ENCODE data around the gene DPYD. TPM values are rescaled to one million over a fixed set of nuclear protein-coding genes. Genes with fewer than 3 reads are reported as not detected.

The DPYD gene
- total RNA-seq, 2 experiments from 2014 or later, result 34.4 to 35.9 TPM

- CTCF ChIA-PET, result no interaction called here
- peaks cover 69% of the 10 kb centered on the region for H3K36me3 Mint-ChIP-seq (ENCODE audit: low read depth)
- no peaks in the 10 kb centered on the region for H3K27me3 Mint-ChIP-seq
Observed at GRCh38 chr1:97298966-97299365, 621.9 kb downstream of the DPYD start.

GRCh38 chr1:97297611-97298010, 623.2 kb downstream of the DPYD start:
- H3K4me3 ChIP-seq (ENCODE audit: low read length), result no peak overlapping the region
- no peak for TF ChIP-seq CTCF (IDR thresholded peaks at IDR 0.05)
- Mint-ChIP-seq H3K4me3 (no peak overlapping the region), H3K27me3 (no peaks in the 10 kb centered on the region), H3K36me3 (ENCODE audit: low read depth) (peaks cover 74% of the 10 kb centered on the region), H3K4me1 (ENCODE audit: low read depth) (no peaks in the 10 kb centered on the region), H3K9me3 (no peaks in the 10 kb centered on the region), H3K27ac (no peak overlapping the region)
- H3K27me3 ChIP-seq (ENCODE audit: control insufficient read depth in 1 of 2, insufficient read depth in 2 of 2, low read length in 2 of 2), result no peaks in the 10 kb centered on the region
- H3K36me3 ChIP-seq (ENCODE audit: insufficient read depth, low read length), result peaks cover 12% of the 10 kb centered on the region
- CTCF ChIA-PET, result no interaction called here
- no peak overlapping the region for H3K27ac ChIP-seq (ENCODE audit: low read depth in 1 of 2, low read length in 2 of 2)
- peaks cover 0 to 5% of the 10 kb centered on the region in 2 experiments for H3K9me3 ChIP-seq (ENCODE audit: control insufficient read depth in 1 of 2, insufficient read depth in 1 of 2, low read length in 2 of 2)
- intact Hi-C loops (cut with DNase I, micrococcal nuclease), result no loop called here
- POLR2A ChIA-PET, result no interaction called here
- no peak for DNase-seq
- no peaks in the 10 kb centered on the region for H3K4me1 ChIP-seq (ENCODE audit: insufficient read depth, low read length)
- no peak for ATAC-seq (ENCODE audit: poor library complexity)

More at GRCh38 chr1:97298966-97299365, 621.9 kb downstream of the DPYD start:
- DNase-seq, result no peak
- Mint-ChIP-seq H3K4me3 (no peak overlapping the region), H3K4me1 (ENCODE audit: low read depth) (no peaks in the 10 kb centered on the region), H3K27ac (no peak overlapping the region), H3K9me3 (no peaks in the 10 kb centered on the region)
- Histone ChIP-seq H3K27ac (ENCODE audit: low read depth in 1 of 2, low read length in 2 of 2) (no peak overlapping the region), H3K4me1 (ENCODE audit: insufficient read depth, low read length) (no peaks in the 10 kb centered on the region), H3K27me3 (ENCODE audit: control insufficient read depth in 1 of 2, insufficient read depth in 2 of 2, low read length in 2 of 2) (no peaks in the 10 kb centered on the region), H3K4me3 (ENCODE audit: low read length) (no peak overlapping the region), H3K9me3 (ENCODE audit: control insufficient read depth in 1 of 2, insufficient read depth in 1 of 2, low read length in 2 of 2) (no peaks in the 10 kb centered on the region), H3K36me3 (ENCODE audit: insufficient read depth, low read length) (peaks cover 13% of the 10 kb centered on the region)
- TF ChIP-seq CTCF (IDR thresholded peaks at IDR 0.05), result no peak
- intact Hi-C loops (cut with DNase I, micrococcal nuclease), result no loop called here
- POLR2A ChIA-PET, result no interaction called here
- no peak for ATAC-seq (ENCODE audit: poor library complexity)

GRCh38 chr1:97281962-97282361, 638.9 kb downstream of the DPYD start:
- H3K4me3 Mint-ChIP-seq, result no peak overlapping the region
- Histone ChIP-seq H3K27ac (ENCODE audit: low read depth in 1 of 2, low read length in 2 of 2) (no peak overlapping the region), H3K9me3 (ENCODE audit: control insufficient read depth in 1 of 2, insufficient read depth in 1 of 2, low read length in 2 of 2) (no peaks in the 10 kb centered on the region), H3K4me1 (ENCODE audit: insufficient read depth, low read length) (no peaks in the 10 kb centered on the region), H3K27me3 (ENCODE audit: control insufficient read depth in 1 of 2, insufficient read depth in 2 of 2, low read length in 2 of 2) (no peaks in the 10 kb centered on the region), H3K36me3 (ENCODE audit: insufficient read depth, low read length) (no peaks in the 10 kb centered on the region), H3K4me3 (ENCODE audit: low read length) (no peak overlapping the region)
- DNase-seq (no peak), ATAC-seq (ENCODE audit: poor library complexity) (no peak)
- intact Hi-C loops (cut with DNase I, micrococcal nuclease), result no loop called here
- no peaks in the 10 kb centered on the region for H3K4me1 Mint-ChIP-seq (ENCODE audit: low read depth)
- no peak overlapping the region for H3K27ac Mint-ChIP-seq
- ChIA-PET CTCF (no interaction called here), POLR2A (no interaction called here)
- no peak for TF ChIP-seq CTCF (IDR thresholded peaks at IDR 0.05)
- no peaks in the 10 kb centered on the region for H3K27me3 Mint-ChIP-seq
- H3K9me3 Mint-ChIP-seq, result peaks cover 2% of the 10 kb centered on the region
- H3K36me3 Mint-ChIP-seq (ENCODE audit: low read depth), result peaks cover 54% of the 10 kb centered on the region

All from CD4-positive, alpha-beta T cell (primary cell).